DMS53 (cell line): ENCODE data around the gene PERP.
"Not testable (repeated sequence)": the region's sequence is repeated elsewhere in the genome, so short reads cannot be mapped to it uniquely, and the experiment has no call there.

Experiments
- DNase-seq: peaks from one replicate; lab custom pipeline; 2025; lab: John Stamatoyannopoulos, UW

PERP gene

DNA sequence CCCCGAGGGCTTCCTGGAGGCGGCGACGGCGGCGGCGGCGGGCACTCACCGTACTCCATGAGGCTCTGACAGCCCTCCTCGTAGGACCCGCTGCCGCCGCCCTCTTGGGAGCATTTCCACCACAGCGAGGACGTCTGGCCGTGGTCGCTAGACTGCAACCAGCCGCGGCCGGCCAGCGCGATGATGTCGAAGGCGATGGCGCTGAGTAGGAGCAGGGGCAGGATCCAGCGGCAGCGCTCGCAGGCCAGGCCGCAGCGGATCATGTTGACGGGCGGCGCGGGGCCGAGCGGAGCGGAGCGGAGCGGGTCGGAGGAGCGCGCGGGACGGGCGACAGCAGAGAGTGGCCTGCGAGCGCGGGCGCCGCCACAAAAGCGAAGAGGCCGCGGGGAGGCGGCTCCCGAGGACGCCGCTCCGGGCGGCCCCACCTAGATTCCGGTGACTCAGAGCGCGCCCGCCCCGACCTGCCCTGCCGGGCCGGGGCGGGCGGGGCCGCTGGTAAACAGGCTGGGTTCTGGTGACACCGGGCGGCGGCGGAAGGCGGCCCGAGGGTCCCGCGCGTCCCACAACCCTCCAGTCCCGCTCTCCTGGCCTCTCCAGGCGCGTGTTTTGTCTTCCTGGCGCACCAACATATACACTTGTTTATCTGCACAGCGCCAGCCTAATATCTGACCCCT, at the start of gene PERP:
PERP (minus strand) TSS at position 342 of the 674 bp plus-strand sequence; CDS start at position 263, 79 bp downstream.
- peak; percentile 89 for DNase-seq

GRCh38 chr6:138155443-138155842, 48.2 kb upstream of the PERP start:
- no peak for DNase-seq

DNA sequence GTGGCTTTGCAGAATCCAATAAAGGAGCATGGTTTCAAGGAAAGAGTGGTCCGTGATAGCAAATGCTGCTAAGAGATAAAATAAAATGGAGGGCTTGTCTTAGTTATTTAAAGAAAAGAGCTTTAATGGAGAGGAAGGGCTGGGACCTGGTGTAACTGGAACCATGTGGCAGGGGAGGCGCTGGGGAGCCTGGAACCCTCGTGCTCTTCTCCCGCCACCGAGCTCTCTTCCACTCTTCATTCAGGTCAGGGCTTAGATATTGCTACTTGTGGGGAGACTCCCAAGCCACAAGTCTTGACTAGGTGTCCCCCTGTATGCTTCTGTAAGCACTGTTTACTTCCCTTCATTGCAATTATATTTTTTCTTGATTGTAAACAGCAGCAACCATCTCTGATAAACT, 39.3 kb upstream of the PERP start:
- no peak for DNase-seq

- DNase-seq, result no peak
These were observed 38.2 kb upstream of the PERP start for GRCh38 chr6:138145402-138145801.

DNA sequence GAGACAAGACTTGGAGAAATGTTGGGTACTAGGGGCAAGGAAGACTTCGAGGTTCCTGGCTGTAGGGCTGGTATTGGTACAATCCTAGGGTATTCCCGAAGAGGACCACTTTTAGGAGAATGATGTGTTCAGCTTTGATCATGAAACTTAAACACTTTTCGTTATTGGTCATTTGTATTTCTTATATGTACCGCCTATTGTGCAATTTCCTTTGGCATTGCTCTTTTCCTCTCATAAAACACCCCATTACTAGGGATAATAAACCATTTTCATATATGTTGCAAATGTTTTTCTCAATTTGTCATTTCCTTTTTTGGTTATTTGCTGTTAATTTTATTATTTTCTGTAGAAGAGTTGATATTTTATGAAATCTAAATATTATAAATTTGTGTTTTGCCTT, 35.6 kb upstream of the PERP start:
- DNase-seq, result no peak

- peak; percentile 14 for DNase-seq
These were observed 22.0 kb upstream of the PERP start for GRCh38 chr6:138129190-138129589.

DNA sequence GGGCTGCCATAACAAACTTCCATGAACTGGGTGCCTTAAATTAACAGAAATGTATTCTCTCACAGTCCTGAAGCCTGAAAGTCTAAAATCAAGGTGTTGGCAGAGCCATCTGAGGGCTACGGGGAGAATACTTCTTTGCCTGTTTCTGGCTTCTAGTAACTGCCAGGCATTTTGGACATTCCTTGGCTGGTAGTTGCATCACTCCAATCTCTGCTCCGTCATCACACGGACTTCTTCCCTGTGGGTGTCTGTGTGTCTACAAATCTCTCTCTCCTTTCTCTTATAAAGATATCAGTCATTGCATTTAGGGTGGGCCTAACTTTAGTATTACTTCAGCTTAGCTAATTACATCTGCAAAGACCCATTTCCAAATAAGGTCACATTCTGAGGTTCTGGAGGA, 20.9 kb upstream of the PERP start:
- no peak for DNase-seq

DNA sequence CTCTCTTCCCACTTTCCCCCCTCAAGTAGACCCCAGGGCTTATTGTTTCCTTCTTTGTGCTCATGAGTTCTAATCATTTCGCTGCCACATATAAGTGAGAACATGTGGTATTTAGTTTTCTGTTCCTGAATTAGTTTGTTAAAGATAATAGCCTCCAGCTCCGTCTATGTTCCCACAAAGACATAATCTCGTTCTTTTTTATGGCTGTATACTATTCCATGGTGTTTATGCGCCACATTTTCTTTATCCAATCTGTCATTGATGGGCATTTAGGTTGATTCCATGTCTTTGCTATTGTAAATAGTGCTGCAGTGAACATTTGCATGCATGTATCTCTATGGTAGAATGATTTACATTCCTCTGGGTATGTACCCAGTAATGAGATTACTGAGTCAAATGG, 16.9 kb upstream of the PERP start:
- no peak for DNase-seq

- no peak for DNase-seq
These were observed 12.8 kb upstream of the PERP start for GRCh38 chr6:138119976-138120375.

DNA sequence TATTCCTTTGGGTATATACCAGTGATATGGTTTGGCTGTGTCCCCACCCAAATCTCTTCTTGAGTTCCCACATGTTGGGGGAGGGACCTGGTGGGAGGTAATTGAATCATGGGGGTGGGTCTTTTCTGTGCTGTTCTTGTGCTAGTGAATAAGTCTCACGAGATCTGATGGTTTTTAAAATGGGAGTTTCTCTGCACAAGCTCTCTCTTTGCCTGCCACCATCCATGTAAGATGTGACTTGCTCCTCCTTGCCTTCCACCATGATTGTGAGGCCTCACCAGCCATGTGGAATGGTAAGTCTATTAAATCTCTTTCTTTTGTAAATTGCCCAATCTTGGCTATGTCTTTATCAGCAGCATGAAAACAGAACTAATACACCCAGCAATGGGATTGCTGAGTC, 12.0 kb upstream of the PERP start:
- DNase-seq, result not testable (repeated sequence)

DNA sequence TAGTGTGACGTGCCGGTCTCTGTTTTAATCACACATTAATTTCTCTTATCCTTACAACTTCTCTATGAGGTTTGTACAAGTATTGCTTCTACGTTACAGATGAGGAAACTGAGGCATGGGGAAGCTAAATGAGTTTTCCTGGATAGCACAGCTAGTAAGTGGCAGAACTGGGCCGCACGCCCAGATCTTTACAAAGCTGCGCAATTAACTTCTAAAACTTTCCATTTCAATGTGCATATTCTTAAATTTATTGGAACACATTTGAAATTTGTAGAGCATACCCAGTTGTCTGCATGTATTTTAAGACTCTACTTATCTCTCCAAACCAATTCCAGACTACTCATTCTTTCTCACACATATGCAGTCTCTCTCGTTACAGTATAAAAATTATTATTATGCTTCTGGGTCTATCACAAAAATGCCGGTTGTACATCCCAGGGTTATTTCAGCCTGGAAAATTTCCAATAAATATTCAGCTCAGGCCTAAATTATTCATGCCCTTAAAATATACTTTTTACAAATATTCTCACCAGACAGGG, 10.2 kb upstream of the PERP start:
- no peak for DNase-seq

GRCh38 chr6:138116661-138116999, 9.4 kb upstream of the PERP start:
- no peak for DNase-seq

DNA sequence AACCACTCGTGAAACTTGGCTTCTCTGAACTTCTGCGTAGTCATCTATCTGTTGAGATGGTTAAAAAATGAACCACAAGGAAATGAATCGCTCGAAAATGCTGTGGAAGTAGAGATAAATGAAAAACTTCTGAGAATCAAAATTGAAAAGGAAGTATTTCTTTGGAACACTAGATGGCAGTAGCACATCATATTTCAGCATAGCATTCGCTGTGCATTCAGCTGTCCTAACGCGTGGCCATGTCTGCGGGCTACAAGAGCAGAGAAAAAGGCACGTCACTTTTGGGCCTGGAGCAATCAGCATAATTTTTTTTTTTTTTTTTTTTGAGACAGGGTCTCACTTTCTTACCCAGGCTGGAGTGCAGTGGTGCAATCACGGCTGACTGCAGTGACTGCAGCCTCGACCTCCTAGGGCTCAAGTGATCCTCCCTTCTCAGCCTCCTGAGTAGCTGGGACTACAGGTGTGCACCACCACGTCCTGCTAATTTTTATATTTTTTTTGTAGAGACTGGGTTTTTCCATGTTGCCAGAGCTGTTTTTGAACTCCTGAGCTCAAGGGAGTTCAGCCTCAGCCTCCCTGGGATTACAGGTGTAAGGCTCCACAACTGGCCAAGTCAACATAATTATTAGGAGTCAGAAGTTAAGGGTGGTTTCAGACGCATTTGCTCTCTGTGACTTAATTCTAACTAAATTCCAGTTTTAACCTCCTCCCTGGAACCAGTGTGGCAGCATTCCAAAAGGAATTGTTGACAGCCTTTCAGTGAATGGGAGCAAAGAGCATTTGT, 8.8 kb upstream of the PERP start:
- DNase-seq, result peak; percentile 84

DNA sequence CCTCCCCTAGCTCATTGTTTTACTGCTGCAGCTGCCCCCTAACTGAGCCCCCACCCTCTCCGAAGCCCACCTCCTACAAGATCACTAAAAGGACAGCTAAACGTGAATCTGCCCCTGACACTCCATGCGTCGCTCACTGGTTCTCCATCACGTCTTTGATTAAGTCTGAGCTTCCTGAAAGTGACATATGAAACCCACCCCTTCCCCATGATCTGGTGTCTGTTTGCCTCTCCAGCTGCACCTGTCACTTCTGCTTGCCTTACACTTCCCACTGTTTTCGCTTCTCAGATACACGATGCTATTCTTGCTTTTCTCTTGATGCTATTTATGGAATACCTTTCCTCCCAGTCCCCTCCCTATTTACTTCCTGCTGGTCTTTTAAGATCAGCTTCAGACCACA, 8.0 kb upstream of the PERP start:
- peak; percentile 24 for DNase-seq

DNA sequence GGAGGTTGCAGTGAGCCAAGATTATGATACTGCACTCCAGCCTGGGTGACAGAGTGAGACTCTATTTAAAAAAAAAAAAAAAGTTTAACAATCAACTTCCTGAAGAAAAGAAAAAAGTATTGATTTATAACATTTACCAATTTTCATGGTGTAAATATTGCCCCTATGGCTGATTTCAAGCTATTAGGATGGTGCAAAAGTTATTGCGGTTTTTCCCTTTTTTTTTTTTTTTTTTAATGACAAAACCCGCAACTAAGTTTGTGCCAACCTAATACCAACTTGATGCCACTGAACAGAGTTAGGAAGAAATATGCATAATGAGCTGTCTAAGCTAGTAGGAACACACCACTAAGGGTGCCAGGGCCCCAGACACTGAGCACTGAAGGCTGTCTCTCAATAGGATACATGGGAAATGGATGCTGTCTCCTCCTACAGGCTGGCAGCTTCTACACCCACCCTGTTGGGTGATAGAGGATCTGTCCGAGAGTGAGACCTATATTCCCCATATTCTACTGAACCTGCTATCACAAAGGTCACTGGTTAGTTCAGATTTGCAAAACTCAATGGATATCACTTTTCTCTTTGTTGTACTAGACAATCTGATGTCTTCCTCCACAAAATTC, 6.5 kb upstream of the PERP start:
- no peak for DNase-seq

DNA sequence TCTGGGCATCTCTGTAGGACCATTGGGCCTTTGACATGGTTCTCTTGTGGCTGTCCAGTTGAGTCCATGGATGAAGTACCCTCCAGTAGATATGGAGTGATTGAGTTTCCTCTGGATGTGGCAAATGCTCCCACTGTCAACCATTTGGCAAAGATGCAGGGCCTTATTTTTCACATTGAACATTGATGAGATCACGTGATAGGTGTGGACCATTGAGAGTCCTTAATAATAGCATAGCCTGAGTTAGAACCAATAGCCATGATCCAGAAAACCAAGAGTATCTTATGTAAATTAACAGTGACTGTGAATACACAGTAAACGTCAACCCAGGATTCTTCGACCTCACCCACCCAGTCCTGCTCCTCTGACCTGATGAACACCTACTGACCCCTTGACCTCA, 3.0 kb upstream of the PERP start:
- DNase-seq, result no peak

DNA sequence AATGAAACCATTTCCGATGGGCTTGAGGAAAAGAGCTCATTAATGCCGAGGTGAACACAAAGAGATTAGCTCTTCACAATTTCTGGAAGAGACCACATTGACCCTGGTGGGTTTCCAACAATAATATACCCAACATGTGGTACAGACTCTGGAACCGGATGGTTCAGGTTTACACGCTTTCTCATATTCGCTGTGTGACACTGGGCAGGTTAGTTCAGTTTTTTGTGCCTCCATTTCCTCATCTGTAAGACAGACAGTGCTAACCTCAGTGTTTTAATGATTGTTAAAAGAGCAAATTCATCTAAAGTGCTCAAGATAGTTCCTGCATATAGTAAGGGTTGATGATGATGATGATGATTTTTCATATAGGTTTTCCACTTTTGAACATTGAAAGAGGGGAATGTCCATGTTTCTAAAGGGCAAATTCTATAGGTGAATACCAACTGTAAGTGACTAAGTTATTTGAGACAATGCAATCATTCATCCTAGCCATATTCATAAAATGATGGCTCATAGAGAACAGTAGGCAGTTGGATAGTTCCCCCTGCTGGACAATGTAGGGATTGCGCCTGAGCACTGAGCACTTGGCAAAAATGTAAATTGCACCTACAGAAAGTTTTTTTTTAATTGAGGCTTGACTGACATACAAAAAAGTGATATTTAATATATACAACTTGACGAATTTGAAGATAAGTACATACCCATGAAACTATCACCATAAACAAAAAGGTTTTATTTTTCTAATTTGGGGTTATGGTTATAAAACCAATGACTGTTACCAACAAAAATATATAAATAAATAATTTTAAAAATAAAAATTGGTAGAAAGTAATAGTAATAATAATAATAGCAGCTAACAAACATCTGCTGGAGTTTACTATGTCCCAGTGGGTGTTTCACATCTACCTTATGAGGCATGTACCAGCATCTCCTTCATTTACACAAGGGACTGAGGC, 2.1 kb upstream of the PERP start:
- peak; percentile 80 for DNase-seq

DNA sequence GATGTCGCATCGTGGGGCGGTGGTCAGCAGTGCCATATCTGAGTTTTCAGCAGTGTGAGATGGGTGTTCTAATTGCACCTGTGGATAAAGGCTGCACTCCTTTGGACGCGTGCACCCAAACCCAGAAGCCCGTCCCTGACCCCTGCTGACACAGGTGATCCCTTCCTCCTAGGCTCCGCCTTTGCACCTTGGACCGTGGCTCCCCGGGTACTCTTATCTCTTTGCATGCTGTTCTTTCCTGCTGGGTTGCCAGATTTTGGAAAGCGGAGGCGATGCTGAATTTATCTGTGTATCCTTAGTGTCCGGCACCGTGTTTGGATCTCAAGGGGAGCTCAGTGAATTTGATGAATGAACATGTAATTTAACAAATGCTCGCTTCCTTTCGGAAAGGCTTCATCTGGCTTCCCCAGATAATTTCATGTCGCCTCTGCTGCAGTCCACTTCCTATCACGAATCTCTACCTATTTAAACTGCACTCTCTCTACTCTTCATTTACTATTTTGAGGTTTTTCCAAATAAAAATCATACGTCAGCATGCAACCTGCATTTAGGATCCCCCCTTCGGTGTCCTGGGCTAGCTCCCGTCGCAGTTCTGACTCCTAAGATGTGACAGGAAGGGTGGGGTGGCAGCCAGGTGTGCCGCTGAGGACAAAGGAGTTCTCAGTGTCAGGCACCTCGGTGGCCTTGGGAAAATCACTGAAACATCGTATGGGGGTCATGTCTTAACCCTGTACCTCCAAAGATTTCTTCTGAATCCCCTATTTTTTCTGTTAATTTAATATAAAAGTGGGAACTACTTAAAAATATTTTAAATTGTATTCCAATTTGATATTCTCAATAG, 753 bp upstream of the PERP start:
- DNase-seq, result peak; percentile 82

- no peak for DNase-seq
These were observed 548 bp downstream of the PERP start for GRCh38 chr6:138106665-138107077.

GRCh38 chr6:138105880-138106664, 1.1 kb downstream of the PERP start:
- peak; percentile 28 for DNase-seq
